HCT116 (cell line): ENCODE data around the gene DCDC2C. TPM values are rescaled to one million over a fixed set of nuclear protein-coding genes. Genes with fewer than 3 reads are reported as not detected.

Experiments
- ATAC-seq: fragments of 200-7000 bp; cut with Tn5 transposase; 2 replicates; pipeline ENCODE4 v1.9.1; 2020; ENCODE audit warnings: mild to moderate bottlenecking, moderate library complexity
- BruUV-seq: library from RNA; stranded (reverse); fragments of 400-500 nt; replicated peaks from 2 replicates; lab custom pipeline; 2021; lab: Mats Ljungman, UMichigan
- CTCF ChIA-PET: fragments of 300-600 bp; sonication (Branson Sonifier 250); formaldehyde crosslinking; loops from one replicate; lab custom pipeline; 2021; ENCODE audit warnings: antibody characterized with exemption; lab: Charles Lee
- POLR2A ChIA-PET: fragments of 300-600, 350-600 bp; sonication (Branson Sonifier 250); formaldehyde crosslinking; loops from one replicate; lab custom pipeline; 2021; ENCODE audit warnings: antibody characterized with exemption; lab: Charles Lee
- RAD21 ChIA-PET, 2 experiments: fragments of 300-600 bp; sonication (Branson Sonifier 250); formaldehyde crosslinking; loops; one replicate each; lab custom pipeline; 2023; ENCODE audit warnings: low total read pairs in 2 of 2; ENCODE audit not compliant: uncharacterized antibody in 2 of 2, unreplicated experiment in 2 of 2, low non-redundant PET in 1 of 2; lab: Charles Lee
- DNase-seq: peaks from one replicate; pipeline ENCODE4 v3.0.0-alpha.2; 2010; ENCODE audit warnings: low read depth, low spot score
- H2AFZ ChIP-seq: fragments of 200-600 bp; shearing (Covaris generic), sonication (generic); 2 replicates; pipeline ENCODE4 v1.6.1; 2017; ENCODE audit warnings: low read depth, mixed run types, mixed read lengths, antibody characterized with exemption, low read length; ENCODE audit not compliant: poor library complexity, severe bottlenecking
- H3K27ac ChIP-seq: 2 replicates; pipeline ENCODE4 v1.5.1; 2012; ENCODE audit warnings: low read depth, low read length
- H3K27me3 ChIP-seq: fragments of 200-600 bp; sonication (generic); 2 replicates; pipeline ENCODE4 v1.6.1; 2016; ENCODE audit warnings: mixed run types, low read length, mixed read lengths; ENCODE audit not compliant: insufficient read depth
- H3K36me3 ChIP-seq, 2 experiments: fragments of 200-500 bp in 1 of 2; fragments of 200-600 bp in 1 of 2; sonication (Bioruptor generic) in 1 of 2; sonication (generic) in 1 of 2; 2 replicates each; pipeline versions ENCODE4 v1.5.1 to v1.6.1; 2014 to 2016; ENCODE audit warnings: low read length in 2 of 2, inconsistent platforms in 1 of 2, mixed read lengths in 1 of 2, mixed run types in 1 of 2; ENCODE audit not compliant: insufficient read depth in 2 of 2, control insufficient read depth in 1 of 2
- H3K4me1 ChIP-seq, 2 experiments: fragments of 200-600 bp in 1 of 2; sonication (generic) in 1 of 2; 2 replicates each; pipeline versions ENCODE4 v1.5.1 to v1.6.1; 2012 to 2017; ENCODE audit warnings: low read length in 2 of 2, inconsistent platforms in 1 of 2, mild to moderate bottlenecking in 1 of 2, mixed read lengths in 1 of 2, mixed run types in 1 of 2, moderate library complexity in 1 of 2; ENCODE audit not compliant: insufficient read depth in 2 of 2, control insufficient read depth in 1 of 2
- H3K4me2 ChIP-seq: fragments of 200-600 bp; sonication (generic); 2 replicates; pipeline ENCODE4 v1.6.1; 2017; ENCODE audit warnings: mixed run types, low read length, mixed read lengths
- H3K4me3 ChIP-seq, 2 experiments: fragments of 200-600 bp in 1 of 2; sonication (generic) in 1 of 2; replicated peaks in 1 of 2; 2 replicates each; pipeline ENCODE4 v1.5.1; 2011 to 2016; ENCODE audit warnings: low read length in 2 of 2, control low read depth in 1 of 2, low read depth in 1 of 2, mild to moderate bottlenecking in 1 of 2, mixed read lengths in 1 of 2, mixed run types in 1 of 2
- H3K79me2 ChIP-seq: fragments of 200-600 bp; sonication (generic); 2 replicates; pipeline ENCODE4 v1.6.1; 2017; ENCODE audit warnings: mild to moderate bottlenecking, mixed run types, low read length, moderate library complexity, mixed read lengths; ENCODE audit not compliant: insufficient read depth
- H3K9ac ChIP-seq: fragments of 200-600 bp; sonication (generic); 2 replicates; pipeline ENCODE4 v1.6.1; 2016; ENCODE audit warnings: low read length, mixed read lengths
- H3K9me2 ChIP-seq: fragments of 200-600 bp; sonication (generic), shearing (Covaris generic); 2 replicates; pipeline ENCODE4 v1.6.1; 2017; ENCODE audit warnings: mixed run types, mild to moderate bottlenecking, moderate library complexity; ENCODE audit not compliant: insufficient read depth
- H3K9me3 ChIP-seq, 2 experiments: fragments of 200-500 bp in 1 of 2; fragments of 200-600 bp in 1 of 2; sonication (Bioruptor generic) in 1 of 2; sonication (generic) in 1 of 2; 2 replicates each; pipeline ENCODE4 v1.6.1; 2014 to 2017; ENCODE audit warnings: low read length in 2 of 2, mixed read lengths in 2 of 2, inconsistent platforms in 1 of 2, low read depth in 1 of 2, mild to moderate bottlenecking in 1 of 2, mixed run types in 1 of 2, moderate library complexity in 1 of 2; ENCODE audit not compliant: control insufficient read depth in 1 of 2, insufficient read depth in 1 of 2
- H4K20me1 ChIP-seq: fragments of 200-600 bp; sonication (generic), shearing (Covaris generic); 2 replicates; pipeline ENCODE4 v1.6.1; 2017; ENCODE audit warnings: mixed run types, mild to moderate bottlenecking, moderate library complexity; ENCODE audit not compliant: insufficient read depth
- ATF3 ChIP-seq: IDR thresholded peaks from 2 replicates; pipeline ENCODE4 v1.6.1; 2012
- CEBPB ChIP-seq: IDR thresholded peaks from 2 replicates; pipeline ENCODE4 v1.6.1; 2012; ENCODE audit warnings: low read depth
- CTCF ChIP-seq, 3 experiments: fragments of 200-600 bp in 1 of 3; sonication (generic) in 1 of 3; IDR thresholded peaks in 2 of 3; conservative IDR thresholded peaks in 1 of 3; 2 replicates each; pipeline ENCODE4 v1.5.1; 2012 to 2017; ENCODE audit warnings: low read depth in 2 of 3, low read length in 2 of 3, antibody characterized with exemption in 1 of 3, borderline replicate concordance in 1 of 3, control low read depth in 1 of 3, mild to moderate bottlenecking in 1 of 3, mixed read lengths in 1 of 3, mixed run types in 1 of 3, moderate library complexity in 1 of 3; ENCODE audit not compliant: insufficient read depth in 1 of 3
- EGR1 ChIP-seq: IDR thresholded peaks from 2 replicates; pipeline ENCODE4 v1.6.1; 2012; ENCODE audit warnings: low read depth
- EZH2phosphoT487 ChIP-seq: fragments of 200-600 bp; IDR thresholded peaks from 2 replicates; pipeline ENCODE4 v1.6.1; 2018; ENCODE audit warnings: antibody characterized with exemption, borderline replicate concordance
- FOSL1 ChIP-seq: IDR thresholded peaks from 2 replicates; pipeline ENCODE4 v1.6.1; 2012; ENCODE audit warnings: low read depth
- POLR2A ChIP-seq: IDR thresholded peaks from 2 replicates; pipeline ENCODE4 v1.7.0; 2011; ENCODE audit warnings: borderline replicate concordance; ENCODE audit not compliant: insufficient read depth, insufficient read length; ENCODE audit errors: extremely low read depth
- POLR2AphosphoS5 ChIP-seq: IDR thresholded peaks from 2 replicates; pipeline ENCODE4 v1.6.1; 2011; ENCODE audit warnings: mild to moderate bottlenecking, low read depth, low read length, moderate library complexity
- REST ChIP-seq: IDR thresholded peaks from 2 replicates; pipeline ENCODE4 v1.6.1; 2012; ENCODE audit warnings: low read depth
- SIN3A ChIP-seq: IDR thresholded peaks from 2 replicates; pipeline ENCODE4 v1.6.1; 2012; ENCODE audit warnings: low read depth
- SP1 ChIP-seq: IDR thresholded peaks from 2 replicates; pipeline ENCODE4 v1.6.1; 2012; ENCODE audit warnings: low read depth
- SRF ChIP-seq: IDR thresholded peaks from 2 replicates; pipeline ENCODE4 v1.6.1; 2012; ENCODE audit warnings: low read depth
- TCF7L2 ChIP-seq: IDR thresholded peaks from 2 replicates; pipeline ENCODE4 v1.7.0; 2011; ENCODE audit warnings: borderline replicate concordance, inconsistent platforms; ENCODE audit not compliant: insufficient read depth, insufficient read length; ENCODE audit errors: extremely low read depth
- YY1 ChIP-seq: IDR thresholded peaks from 2 replicates; pipeline ENCODE4 v1.6.1; 2011; ENCODE audit warnings: low read length, low read depth, moderate library complexity, mild to moderate bottlenecking; ENCODE audit not compliant: insufficient replicate concordance; ENCODE audit errors: extremely low read depth
- intact Hi-C: fragments of 100-400 bp; cut with micrococcal nuclease; formaldehyde crosslinking; loops from 2 replicates; pipeline ENCODE4 v1.10.0; 2022
- total RNA-seq: library from RNA; stranded (reverse); gene quantifications from one replicate; pipeline ENCODE4 v1.2.1, GENCODE V29; 2021; ENCODE audit not compliant: unreplicated experiment
- TF ChIP-seq, protein P1 (sequence below): IDR thresholded peaks from 2 replicates; pipeline ENCODE4 v1.6.1; 2012

The DCDC2C gene
- total RNA-seq, 1 experiment from 2014 or later, result not detected

DNA sequence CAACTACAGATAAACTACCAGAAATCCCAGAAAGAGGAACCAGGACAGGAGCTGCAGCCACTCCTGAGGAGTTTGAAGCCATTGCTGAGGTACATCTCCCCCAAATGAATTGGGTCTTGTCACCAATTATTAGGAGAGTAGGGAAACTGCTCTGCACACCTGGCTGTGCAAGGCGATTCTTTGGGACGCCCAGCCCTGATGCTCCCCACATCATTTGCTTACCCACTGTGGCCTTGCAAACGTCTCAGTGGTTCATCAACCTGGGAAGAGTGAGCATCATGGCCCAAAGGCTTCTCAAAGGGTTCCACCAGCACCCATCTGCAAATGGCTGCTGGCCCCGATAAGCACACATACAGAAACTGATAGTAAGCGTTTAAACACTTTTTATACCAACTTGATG is 21.8 kb upstream of the DCDC2C start:
- Histone ChIP-seq H2AFZ (no peak overlapping the region), H4K20me1 (no peaks in the 10 kb centered on the region), H3K27me3 (peaks cover 17% of the 10 kb centered on the region; the same call in 1 of the 2 replicates), H3K36me3 (no peaks in the 10 kb centered on the region), H3K9me2 (no peaks in the 10 kb centered on the region)
- BruUV-seq, result no TSS peak
- intact Hi-C loops, result no loop called here
- RAD21 ChIA-PET, result no interaction called here
- TF ChIP-seq SP1 (no peak), ATF3 (no peak), SIN3A (no peak), TCF7L2 (no peak), YY1 (no peak), EZH2phosphoT487 (no peak)
- TF ChIP-seq, protein P1, sequence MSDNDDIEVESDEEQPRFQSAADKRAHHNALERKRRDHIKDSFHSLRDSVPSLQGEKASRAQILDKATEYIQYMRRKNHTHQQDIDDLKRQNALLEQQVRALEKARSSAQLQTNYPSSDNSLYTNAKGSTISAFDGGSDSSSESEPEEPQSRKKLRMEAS, result no peak
- TF ChIP-seq, all 23 proteins: peak for 0
- ChIA-PET CTCF (no interaction called here), POLR2A (no interaction called here)
- Histone ChIP-seq H3K9me3 (no peaks in the 10 kb centered on the region), H3K9ac (no peak overlapping the region), H3K4me2 (no peak overlapping the region), H3K27ac (no peak overlapping the region), H3K4me3 (no peak overlapping the region), H3K79me2 (no peaks in the 10 kb centered on the region), H3K4me1 (no peaks in the 10 kb centered on the region)
- no peak for ATAC-seq
- no peak for DNase-seq

DNA sequence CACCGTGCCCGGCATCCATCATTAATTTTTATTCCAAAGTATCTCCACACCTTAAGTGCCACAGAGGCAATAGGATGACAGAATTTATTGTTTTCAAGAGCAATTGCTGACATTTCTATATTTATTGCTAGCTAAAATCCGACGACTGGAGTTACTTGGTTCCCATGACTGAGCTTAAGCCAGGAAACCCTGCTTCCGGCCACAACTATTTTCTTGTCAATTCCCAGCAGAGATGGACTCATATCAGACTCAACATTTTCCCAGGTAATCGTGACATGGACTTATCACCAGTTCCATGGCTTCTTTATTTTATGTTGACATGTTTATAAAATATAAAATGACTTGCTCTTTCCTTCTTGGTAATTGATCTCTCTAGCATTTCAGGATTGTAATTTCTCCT is 20.6 kb upstream of the DCDC2C start:
- RAD21 ChIA-PET, result no interaction called here
- Histone ChIP-seq H3K4me3 (no peak overlapping the region), H2AFZ (no peak overlapping the region), H3K4me1 (no peaks in the 10 kb centered on the region), H3K36me3 (no peaks in the 10 kb centered on the region), H3K79me2 (no peaks in the 10 kb centered on the region), H3K27me3 (peaks cover 17% of the 10 kb centered on the region; the same call in 1 of the 2 replicates), H3K4me2 (no peak overlapping the region), H4K20me1 (no peaks in the 10 kb centered on the region), H3K9me2 (no peaks in the 10 kb centered on the region), H3K9me3 (no peaks in the 10 kb centered on the region), H3K9ac (no peak overlapping the region), H3K27ac (no peak overlapping the region)
- intact Hi-C loops, result no loop called here
- POLR2A ChIA-PET, result no interaction called here
- no peak for DNase-seq
- ATAC-seq, result no peak
- no TSS peak for BruUV-seq
- CTCF ChIA-PET, result no interaction called here
- TF ChIP-seq EGR1 (no peak), REST (no peak), POLR2A (no peak), TCF7L2 (no peak), SRF (no peak), CEBPB (no peak), CTCF (IDR thresholded peaks at IDR 0.05 in 2 of 3, conservative IDR thresholded peaks at IDR 0.05 in 1 of 3; ENCODE audit: borderline replicate concordance in 1 of 3, insufficient read depth in 1 of 3, low read depth in 2 of 3, low read length in 2 of 3) (no peak), SIN3A (no peak), YY1 (no peak), FOSL1 (no peak), POLR2AphosphoS5 (no peak), EZH2phosphoT487 (no peak)
